Midbrain (tissue), 1 donor: Measurements from ENCODE around the gene TENT5C.

Source experiments
- DNase-seq: peaks from one replicate; lab custom pipeline; 2025; lab: John Stamatoyannopoulos, UW

TENT5C gene

GRCh38 chr1:117573386-117574023, 32.3 kb upstream of the TENT5C start:
- no peak for DNase-seq

GRCh38 chr1:117574161-117574835, 31.6 kb upstream of the TENT5C start:
- no peak for DNase-seq

- DNase-seq, result no peak
These were observed 30.1 kb upstream of the TENT5C start for GRCh38 chr1:117575586-117576225.

- no peak for DNase-seq
These were observed 29.6 kb upstream of the TENT5C start for GRCh38 chr1:117576236-117576635.

GRCh38 chr1:117577191-117577885, 28.5 kb upstream of the TENT5C start:
- no peak for DNase-seq

DNA sequence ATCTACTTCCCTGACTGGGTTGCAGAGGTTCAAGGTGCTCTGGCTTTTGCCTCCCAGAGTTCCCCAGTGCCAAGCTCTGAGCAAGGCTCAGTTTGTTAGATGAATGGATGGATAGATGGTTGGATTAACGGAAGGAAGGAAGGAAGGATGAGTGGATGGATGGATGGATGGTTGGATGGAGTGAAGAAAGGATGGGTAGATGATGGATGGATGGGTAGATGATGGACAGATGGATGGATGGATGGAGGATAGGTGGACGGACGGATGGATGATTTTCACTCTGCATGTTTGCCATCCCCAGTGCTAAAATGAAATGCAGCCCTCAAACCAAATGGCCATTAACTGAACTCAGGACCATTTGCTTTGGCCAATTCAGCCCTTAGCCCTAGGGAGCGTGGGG, 27.4 kb upstream of the TENT5C start:
- DNase-seq, result no peak

DNA sequence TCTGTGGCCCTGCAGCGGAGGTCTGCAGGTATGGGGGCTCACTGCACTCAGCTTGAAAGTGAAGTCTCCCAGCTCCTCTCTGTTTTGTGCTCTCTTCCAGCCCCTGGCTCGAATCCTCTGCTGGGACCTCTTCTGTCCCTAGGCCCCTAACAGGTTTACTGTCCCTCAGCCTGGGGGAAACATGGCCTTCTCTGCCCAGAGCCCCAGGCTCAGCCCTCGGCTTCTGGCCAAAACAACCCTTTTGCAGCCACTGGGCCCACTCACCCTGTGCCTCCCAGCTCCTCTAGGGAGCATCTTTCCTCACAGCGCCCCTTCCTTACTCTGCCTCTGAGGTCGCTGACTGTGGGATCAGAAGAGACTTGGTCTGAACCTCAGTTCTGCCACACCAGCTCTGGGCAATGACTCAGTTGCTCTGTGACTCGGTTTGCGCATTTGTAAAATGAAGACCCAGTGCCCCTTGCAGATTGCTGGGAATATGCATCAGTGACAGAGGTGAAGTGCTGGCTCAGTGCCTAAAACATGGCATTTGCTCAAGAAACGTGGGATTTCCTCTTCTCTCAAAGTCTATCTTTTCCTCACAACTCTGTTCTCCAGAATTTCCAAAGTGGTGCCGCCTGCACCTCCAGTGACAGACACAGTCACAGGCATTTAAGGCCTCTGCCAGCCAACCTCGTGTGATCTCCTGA, 26.5 kb upstream of the TENT5C start:
- no peak for DNase-seq

DNA sequence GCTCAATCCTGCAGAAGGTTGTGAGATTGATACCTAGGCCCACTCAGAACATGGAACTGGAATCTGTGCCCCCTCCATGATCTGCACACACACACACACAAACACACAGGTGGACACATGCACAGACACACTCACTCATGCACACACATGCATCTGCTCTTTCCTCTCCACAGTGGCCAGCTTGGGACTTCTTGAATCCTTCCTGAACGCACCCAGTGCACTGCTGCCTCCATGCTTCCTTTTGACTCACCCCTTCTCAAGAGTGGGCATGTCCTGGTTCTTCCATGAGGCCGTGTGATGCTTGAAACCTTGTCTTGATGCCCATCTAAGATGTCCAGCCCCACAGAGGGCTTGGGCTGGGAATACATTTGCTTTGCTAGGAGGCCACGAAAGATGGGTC, 25.4 kb upstream of the TENT5C start:
- DNase-seq, result no peak

DNA sequence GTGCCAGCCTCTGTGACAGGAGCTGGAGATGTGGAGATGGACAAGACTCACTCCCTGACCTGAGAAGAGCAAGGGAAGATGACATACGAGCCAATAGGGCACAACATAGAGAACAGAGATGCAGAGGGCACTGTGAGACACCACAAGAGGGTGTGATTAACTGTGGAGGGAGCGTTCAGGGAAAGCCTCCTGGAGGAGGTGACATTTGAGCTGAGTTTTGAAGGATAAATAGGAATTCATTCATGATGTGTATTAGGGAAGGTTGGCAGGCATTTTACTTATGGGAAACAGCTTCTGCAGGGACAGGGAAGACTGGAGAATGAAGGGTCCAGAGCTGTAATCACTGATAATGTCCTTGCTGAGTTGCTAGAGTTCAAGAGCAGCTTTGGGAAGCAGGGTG, 25.0 kb upstream of the TENT5C start:
- DNase-seq, result no peak

DNA sequence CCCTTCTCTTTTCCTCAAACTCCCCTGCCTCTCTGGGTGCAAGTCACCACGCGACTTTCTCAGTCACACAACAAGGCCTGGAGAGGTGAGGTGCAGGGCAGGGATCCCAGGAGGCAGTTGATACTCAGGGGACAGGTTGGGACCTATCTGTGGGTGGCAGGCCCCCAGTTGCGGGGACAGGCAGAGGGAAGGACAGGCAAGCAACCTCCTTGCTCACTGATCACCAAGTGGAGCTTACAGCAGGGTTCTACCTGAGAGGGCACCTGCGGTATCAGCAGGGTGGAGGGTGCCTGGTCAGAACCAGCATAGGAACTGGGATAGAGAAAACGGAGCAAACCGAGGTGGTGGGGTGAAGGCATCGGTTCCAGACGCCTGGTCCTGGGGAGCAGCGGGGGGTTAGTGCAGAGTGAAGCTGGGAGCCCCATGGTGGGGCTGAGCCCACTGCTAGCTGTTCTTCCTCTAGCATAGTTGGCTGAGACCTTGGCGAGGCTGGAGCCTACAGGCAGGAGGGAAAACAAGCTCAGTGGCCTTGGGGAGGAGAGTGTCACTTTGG, 24.4 kb upstream of the TENT5C start:
- no peak for DNase-seq

DNA sequence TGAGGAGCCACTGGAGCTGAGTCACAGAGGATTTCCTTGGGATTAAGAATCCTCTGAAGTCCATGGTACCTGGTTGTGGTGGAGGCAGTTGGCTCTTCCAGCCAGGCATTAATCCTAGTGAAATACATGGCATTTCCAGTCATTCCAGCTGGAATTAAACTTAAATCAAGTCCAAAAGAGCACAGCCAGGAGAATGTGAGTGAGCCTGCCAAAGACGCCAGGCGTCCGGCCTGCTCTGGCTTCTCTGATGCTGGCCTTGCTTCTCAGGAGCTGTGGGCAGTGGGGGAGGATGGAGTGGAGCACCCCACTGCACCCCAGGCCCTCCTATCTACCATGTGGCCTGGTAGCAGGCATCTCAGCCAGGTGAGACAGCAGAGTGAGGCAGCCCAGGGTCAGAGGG, 23.4 kb upstream of the TENT5C start:
- no peak for DNase-seq

DNA sequence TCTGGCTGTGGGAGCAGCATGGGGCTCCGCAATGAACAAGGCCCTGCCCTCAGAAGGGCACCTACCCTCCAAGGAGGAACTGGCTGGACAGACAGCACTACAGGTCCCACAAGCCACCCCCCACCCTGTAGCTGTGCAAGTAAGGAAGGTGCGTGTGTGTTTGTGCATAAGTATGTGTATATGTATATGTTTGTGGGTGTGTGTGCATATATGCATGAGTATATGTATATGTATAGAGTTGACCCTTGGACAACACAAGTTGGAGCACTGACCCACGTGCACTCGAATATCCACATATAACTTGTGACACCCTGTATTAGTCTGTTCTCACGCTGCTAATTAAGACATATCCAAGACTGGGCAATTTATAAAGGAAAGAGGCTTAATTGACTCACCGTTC, 22.6 kb upstream of the TENT5C start:
- DNase-seq, result no peak

DNA sequence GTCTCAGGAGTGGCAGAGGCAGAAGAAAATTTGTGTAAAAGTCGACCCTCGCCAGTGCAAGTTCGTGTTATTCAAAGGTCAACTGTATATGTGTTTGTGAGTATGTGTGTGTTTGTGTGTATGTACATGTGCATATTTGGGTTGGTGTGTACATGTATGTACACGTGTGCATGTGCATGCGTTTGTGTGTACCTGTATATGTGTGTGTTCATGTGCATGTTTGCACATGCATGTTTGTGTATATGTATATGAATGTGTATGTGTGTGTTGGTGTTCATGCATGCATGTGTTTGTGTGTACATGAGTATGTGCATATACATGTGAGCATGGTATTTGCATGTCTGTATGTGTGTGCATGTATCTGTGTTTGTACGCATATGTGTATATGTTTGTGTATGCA, 21.7 kb upstream of the TENT5C start:
- no peak for DNase-seq

GRCh38 chr1:117585086-117585485, 20.8 kb upstream of the TENT5C start:
- DNase-seq, result no peak

DNA sequence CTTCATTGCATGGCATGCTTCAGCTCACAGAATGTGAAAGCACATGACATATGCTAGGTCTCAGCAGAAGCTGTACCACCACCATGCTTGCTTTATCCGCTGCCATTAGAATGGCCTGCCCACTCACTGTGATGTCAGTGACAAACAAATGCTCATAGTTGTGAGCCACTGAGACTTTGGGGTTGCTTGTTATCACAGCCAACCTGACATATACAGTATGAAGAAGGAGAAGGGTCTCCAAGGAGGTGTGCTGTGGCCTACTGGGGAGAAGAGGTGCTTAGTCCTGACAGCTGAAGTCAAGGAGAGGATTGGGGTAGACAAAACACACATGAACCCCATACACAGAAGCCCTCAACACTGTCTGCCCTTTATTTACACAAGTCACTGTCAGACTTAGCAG, 19.5 kb upstream of the TENT5C start:
- DNase-seq, result no peak

- DNase-seq, result no peak
These were observed 18.9 kb upstream of the TENT5C start for GRCh38 chr1:117586747-117587498.

GRCh38 chr1:117587499-117588356, 18.1 kb upstream of the TENT5C start:
- DNase-seq, result no peak

DNA sequence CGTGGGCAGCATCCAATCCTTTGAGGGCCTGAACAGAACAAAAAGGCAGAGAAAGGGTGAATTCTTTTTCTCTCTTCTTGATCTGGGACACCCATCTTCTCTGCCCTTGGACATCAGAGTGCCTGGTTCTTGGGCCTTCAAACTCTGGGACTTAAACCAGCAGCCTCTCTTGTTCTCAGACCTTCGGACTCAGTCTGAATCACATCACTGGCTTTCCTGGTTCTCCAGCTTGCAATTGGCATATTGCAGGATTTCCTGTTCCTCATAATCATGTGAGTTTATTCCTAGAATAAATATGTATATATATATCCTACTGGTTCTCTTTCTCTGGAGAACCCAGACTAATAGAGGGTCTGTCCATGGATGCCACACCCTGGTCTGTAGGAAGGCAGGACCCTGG, 16.3 kb upstream of the TENT5C start:
- no peak for DNase-seq

DNA sequence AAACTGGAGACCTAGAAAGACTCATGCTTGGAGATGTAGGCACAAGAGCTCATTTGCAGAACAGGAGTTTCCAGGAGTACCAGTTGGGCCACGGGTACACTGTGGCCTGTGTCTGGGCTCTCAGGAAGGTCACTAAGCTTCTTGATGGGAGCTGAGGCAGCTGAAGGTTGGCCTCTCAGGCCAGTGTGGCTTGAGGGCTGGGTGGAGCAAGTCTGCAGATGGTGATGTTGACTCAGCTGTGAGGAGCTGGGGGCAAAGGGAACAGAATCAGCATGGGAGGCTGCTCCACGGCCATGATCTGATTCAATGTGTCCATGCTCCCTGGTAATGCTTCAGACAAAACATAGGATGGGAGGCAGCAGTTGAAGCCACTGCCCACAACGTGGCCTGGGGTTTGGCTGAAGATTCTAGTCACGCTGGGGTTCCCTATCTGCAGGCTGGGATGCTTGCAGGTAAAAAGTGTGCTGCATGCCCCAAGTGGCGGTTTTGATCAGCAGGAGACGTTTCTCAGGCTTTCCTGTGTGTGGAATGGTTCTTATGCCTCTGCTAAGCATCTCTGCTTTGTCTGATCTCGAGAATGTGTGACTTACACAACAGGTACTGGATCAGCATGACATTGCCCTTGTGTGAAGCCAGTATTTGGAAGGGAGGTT, 15.4 kb upstream of the TENT5C start:
- DNase-seq, result no peak

GRCh38 chr1:117591252-117591651, 14.6 kb upstream of the TENT5C start:
- DNase-seq, result no peak
